ENCODE measurements around the gene MYCBP2.

The MYCBP2 gene

DNA sequence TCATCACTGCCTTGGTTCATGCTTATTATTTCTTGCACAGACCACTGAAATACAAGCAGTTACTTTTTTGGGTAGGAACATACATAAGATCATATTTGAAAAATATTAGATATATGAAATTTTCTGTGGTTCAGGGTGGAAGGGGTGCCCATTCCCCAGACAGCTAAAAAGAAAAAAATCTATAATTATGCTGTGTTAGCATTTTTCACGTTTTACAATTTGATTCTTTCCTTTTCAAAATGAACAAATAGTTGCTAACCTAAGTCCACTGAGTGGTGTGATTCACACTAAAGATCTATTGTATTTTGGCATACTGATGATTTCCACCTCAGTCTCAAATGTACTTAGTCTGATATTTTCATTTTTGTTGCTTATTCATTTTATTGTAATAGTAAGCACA is 233.2 kb downstream of the MYCBP2 start:
- no peak for DNase-seq (ENCODE audit: low spot score)

DNA sequence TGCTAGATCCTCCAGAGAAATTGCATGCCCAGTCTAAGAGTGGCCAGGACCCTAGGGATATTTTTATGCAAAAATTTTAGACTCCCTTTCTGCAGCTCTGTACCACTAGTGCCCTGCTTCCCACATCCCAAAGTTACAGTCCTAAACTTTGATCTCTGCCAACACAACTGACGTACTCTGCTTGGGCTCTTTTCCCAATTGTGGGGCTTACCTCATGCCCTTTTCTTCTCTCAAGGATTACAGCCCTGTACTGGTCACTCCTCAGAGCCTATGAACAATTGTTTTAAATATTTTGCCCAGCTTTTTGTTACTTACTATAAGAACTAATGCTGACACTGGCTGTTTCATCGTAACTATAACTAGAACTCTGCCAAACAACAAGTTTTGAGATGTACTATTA is 242.1 kb downstream of the MYCBP2 start:
- no peak for DNase-seq (ENCODE audit: low spot score)

DNA sequence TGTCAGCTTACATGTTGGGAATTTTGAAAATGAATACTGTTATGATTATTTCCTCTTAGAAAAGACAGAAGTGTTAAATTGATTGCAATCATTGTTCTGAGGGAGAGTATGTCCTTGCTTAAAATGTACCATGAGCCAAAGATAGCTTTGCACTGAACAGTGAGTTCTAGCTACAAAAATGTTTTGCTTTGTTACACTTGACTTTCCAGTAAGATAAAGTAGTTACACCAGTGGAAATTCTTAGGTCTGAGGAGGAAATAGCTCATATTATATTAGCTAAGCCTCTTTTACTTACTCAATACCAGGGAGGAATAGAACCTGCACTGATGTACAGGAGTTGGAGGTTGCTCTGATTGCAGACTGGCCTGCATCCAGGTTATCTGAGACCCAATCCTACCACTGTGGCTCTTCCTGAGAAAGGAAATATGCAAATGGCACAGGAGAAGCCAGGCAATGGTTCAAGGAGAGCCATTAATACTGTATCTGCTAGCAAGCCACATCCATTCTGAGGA is 246.9 kb downstream of the MYCBP2 start:
- no peak for DNase-seq (ENCODE audit: low spot score)

DNA sequence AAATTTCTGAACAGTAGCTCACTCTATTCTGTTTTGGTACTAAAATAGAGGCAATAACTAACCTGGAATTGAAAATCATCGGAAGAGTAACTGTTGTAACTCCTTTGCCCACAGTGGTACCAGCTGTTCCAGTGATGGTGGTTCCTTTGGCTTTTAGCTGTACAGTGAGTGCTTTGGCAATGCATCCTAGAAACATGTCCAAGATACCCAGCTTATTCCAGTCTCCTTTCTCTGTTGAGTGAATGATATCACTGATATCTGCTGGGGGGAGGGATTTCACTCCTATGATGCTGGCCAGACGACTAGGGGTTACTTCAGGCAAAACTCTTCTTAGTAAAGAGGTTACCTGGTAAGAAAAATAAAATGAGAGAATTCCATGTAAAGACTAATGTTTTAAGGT is 259.4 kb downstream of the MYCBP2 start:
- no peak for DNase-seq (ENCODE audit: low spot score)

DNA sequence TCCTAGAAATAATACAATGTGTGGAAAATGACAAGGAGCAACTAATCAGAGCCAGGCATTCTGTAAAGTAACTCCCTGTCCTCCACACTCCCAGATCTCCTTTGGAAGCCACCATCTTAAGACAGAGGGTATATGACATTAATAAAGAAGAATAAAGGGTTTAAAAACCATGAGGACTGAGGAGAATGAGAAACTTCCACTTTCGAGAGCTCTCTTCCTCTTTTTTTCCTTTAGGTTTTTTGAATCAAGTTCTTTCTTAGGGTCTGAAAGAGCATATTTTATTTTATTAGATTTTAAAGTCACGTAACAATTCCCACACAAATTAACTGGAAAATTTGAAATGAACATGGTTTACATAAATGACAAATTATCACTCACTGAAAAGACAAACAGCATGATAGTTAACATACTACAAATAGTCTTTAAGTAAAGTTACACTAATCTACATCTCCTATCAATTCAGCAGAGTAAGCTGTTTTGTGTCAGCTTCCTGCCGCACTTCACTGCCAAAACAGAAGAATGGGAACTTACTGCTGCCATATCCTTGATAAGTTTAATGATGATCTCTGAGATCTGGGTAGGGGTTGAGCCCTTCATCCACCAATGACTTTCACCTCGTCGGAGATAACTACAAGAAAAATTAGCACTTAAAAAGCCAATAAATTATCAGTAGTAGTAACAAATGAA is 261.3 kb downstream of the MYCBP2 start:
- DNase-seq (ENCODE audit: low spot score) = no peak

DNA sequence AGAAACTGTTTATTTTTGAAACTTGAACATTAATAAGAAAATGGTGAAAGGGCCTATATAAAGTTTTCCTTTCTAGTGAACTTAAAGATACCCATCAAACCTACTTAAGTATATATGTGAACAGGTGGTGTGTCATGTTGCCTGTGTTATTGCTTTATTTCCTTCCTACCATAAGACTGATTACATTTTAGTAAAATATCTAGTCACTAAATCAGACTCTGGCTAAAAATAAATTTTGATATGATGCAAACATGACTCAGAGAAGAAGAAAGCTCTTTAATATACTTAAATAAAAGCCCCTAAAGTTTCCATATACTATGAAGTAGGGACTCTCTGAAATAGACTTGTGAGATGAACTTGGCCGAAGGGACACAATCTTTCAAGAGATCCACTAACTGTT is 264.8 kb downstream of the MYCBP2 start:
- no peak for DNase-seq (ENCODE audit: low spot score)

DNA sequence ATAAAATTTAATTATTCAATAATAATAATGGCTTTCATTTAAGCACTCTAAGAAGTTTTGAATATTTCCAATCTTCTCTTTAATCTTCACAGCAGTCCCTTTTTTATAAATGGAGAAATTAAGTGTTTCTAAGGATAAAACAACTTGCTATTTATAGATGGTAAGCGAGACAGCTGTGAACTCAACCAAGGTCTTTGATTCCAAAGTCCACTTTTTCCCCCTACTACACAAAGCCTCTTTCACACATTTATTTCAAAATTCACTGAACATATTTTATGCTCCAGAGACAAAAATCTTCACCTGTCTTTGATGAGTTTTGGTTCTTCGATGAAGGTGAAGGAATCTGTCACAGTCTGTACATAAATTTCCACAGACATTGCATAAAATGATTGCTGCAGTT is 265.5 kb downstream of the MYCBP2 start:
- DNase-seq (ENCODE audit: low spot score) = no peak

DNA sequence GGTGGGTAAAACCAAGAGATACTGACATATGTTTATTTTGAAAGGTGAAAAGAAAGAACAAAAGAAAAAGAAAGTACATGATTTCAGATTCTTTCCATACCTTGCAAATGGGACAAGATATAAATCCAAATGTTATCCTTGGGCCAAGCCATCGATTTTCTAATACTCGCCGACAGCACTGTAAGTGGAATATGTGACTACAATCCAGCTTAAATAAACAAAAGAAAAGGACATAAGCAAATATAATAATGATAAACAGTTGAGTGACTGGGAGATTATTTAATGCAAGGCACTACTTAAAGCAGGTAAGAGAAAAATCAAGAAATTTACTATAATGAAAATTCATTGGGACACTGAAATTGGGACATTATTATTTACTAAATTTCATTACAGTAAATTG is 270.0 kb downstream of the MYCBP2 start:
- no peak for DNase-seq (ENCODE audit: low spot score)

DNA sequence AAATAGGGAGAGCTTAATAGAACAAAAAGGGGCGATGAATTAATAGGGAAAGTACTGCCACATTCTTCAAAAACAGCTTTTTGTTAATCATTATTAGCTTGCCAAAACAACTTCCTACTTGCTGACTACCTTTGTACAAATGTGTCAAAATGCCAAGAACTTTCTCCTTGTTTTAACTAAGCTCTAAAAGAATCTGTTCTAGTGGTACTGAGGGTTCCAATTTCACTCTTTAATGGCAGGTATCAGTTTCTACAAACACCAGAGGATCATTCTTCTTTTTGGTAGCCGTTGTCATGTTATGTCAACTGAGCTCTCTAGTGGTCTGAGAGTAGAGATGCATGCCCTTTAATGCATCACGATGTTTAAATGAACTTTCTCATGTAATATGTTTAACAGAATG is 270.5 kb downstream of the MYCBP2 start:
- DNase-seq (ENCODE audit: low spot score) = no peak

DNA sequence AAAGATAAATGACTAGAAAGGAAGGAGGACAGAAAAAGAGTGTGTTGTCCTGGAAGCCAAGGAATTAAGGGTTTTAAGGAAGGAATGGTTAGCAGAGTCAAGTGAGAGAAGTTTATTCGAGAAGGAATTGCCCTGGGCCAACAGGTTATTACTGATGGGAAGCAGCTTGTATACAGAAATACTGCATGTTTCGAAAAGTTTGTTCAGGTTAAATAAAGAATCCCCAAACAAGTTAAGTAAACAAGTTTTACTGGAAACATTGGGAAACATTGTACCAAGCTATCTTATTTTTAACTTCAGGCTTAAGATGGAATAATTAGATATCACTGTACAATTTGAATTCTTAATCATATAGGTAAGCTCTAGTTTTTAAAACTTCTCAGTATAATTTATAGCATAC is 271.7 kb downstream of the MYCBP2 start:
- no peak for DNase-seq (ENCODE audit: low spot score)

DNA sequence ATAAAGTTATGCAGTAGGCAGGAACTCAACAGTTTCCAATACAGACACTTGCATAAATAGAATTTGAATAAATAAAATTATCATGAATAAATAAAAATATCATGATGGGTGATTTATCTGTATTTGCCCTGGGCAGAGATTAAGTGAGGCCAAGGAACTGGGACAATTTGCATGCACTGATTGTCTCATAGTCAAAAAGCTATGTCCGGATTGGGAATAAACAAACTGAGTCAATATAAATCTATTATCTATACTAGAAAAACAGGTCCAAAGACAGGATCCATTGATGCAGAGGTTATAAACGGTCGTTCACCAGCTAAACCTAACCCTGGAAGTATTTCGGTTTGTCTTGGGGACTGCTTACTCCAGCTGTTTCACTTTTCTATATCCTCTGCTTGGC is 273.7 kb downstream of the MYCBP2 start:
- no peak for DNase-seq (ENCODE audit: low spot score)

DNA sequence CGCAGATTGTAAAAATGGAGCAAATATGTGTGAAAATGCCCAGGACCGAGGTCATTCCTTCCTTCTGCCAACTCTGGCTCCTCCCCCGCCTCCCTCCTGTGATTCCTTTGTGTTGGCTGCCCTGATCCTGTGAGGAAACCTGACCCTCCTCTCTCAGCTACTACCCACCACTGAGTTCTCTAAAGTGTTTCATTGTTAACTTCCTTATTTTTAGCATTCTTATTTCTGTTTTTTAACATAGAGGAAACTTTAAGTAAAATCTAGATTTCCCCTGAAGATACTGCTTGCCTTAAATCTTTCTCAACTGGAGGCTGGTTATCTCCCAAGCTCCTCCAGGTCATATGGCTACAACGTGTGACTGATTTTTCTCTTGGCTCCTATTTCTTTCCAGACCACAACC is 278.2 kb downstream of the MYCBP2 start:
- peak; percentile 67 for DNase-seq (ENCODE audit: low spot score)

DNA sequence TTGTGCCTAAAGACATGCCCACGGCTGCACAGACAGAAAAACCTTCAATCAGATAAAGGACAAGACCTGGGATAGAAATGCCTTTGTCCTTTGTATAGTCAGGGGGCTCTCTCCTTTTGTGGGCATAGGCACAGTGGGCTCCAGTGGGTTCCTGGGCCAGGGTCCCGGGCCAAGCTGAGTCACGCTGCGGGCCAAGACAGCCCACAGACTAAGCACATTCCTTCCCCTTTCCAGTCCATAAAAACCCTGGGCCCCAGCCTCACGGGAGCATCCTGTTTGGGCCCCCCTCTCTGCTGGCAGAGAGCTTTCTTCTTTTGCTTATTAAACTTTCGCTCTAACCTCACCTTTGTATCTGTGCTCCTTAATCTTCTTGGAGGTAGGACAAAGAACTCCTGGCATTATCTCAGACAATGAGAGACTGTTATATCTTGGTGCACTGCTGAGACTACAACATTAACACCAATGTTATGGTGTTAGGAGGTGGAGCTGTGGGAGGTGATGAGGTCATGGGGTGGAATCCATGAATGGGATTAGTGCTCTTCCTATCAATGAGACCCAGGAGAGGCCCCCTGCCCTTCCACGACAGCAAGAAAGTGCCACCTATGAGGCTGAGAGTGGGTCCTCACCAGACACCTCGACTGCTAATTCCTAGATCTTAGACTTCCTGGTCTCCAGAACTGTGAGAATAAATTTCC is 279.1 kb downstream of the MYCBP2 start:
- no peak for DNase-seq (ENCODE audit: low spot score)

DNA sequence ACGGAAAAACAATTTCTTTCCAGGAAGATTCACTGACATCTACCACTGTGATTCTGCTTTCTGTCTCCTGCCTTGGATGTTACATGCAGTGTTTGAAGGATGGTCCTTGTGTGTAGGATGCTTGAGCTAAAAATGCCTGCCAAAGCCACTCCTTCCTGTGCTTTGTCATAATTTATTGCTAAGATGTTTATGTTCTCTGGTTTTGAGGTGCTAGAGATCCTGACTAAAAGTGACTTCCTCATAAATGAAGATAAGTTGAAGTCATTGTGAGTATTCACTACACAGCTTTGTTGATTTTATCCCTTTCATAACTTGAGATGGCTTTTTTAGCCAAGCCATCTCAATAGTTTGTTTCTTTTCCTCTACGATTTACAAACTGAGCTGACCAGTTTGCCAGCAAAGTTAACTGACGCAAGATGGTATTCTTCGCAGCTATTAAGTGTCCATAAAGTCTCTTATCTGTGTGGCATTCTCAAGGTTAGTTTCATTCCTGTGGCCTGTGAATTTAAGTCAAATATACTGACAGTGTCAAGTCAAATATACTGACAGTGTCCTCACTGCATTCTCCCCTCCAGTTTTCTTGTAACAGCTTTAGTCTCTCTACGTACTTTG is 284.2 kb downstream of the MYCBP2 start:
- no peak for DNase-seq (ENCODE audit: low spot score)

DNA sequence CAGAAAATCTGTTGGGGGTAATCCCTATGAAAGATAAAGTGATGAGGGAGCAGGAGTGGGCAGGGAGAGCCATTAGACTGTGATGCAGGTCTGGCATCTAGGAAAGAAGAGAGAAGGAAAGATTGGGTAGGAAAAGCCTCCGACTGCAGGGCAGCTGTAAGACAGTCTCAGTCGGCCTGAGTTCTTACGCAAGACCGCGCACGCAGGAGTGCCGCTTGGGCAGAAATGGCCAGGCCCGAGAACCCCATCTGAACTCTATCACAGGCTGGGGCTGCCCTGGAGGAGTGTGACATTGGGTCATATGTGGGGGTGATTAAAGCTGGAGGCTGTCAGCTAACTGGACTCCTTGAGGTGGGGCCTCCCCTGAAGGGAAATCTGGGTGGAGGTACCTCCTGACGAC is 286.1 kb downstream of the MYCBP2 start:
- no peak for DNase-seq (ENCODE audit: low spot score)

DNA sequence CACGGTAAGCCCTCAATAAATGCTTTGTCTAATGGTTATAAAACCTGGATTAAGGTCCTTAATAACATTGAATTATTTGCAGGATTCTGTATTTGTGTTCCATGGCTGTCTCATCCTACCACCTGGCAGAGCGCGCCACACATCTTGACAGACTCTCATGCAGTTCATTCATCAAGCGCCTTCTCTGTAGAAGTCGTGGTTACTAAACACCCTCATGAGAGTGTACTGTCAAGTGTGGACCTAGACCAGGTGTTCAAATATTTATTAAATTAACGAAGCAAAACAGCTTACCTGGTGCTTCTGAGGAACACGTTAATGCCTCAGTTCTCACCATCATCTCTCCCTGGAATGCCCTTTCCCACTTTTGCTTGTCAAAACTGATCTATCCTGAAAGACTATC is 286.8 kb downstream of the MYCBP2 start:
- DNase-seq (ENCODE audit: low spot score) = no peak

DNA sequence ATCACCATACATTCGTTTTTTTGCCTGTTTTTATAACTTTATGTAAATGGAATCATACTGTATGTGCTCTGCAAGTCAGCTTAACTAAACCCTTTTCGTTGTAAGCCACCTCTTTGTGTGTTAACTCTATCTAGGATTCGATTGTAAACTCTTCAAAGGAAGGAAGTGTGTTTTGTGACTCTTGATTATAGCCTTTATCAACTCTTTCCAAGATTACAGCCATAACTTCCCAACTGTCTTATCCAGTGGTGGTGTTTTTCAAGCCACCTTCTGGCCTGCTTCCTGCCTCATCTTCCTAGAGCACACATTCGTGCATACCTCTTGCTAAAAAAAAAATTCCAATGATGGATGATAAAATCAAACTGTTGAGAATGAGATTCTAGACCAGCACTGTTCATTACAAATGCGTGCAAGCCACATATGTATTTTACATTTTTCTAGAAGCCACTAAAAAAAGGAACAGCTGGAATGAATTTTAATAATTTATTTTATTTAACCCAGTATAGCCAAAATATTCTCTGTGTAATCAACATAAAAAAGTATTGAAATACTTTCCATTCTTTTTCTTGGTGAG is 287.9 kb downstream of the MYCBP2 start:
- no peak for DNase-seq (ENCODE audit: low spot score)

DNA sequence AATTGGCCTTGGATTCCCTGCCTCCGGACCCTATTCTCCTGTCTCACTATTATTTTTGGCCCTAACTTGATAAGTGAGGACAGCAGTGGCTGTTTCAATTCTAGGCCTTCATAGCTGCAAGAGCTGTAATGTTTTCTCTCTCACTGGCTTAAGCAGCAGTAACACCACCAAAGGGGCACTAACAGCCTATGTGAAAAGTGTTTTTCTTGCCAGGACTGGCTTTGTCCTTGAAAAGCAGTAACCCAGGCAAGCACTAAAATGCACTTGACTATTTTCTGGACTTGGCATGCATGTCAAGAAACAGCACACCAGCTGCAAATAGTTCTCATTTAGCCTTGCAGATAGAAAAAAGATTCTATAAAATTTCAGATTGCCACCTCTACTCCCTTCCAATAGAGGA is 290.6 kb downstream of the MYCBP2 start:
- DNase-seq (ENCODE audit: low spot score) = no peak

DNA sequence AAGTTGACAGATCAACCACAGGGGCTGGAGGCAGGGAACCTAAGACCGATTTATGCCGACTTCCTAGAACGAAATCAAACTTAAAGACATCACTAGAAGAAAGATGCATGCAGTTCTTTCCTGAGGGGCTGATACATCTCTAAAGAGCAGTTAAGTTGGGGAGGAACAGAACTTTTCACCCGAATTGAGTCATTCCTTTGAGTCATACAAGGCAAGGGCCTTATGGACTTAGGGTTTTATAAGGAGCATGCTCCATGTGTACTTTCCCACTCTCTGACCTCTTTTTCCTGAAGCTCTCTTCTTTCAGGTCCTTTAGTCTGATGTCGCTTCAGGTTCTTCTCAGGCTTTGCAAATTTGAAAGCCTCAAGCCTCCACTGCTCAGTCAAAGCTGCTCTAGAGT is 292.0 kb downstream of the MYCBP2 start:
- DNase-seq (ENCODE audit: low spot score) = no peak

DNA sequence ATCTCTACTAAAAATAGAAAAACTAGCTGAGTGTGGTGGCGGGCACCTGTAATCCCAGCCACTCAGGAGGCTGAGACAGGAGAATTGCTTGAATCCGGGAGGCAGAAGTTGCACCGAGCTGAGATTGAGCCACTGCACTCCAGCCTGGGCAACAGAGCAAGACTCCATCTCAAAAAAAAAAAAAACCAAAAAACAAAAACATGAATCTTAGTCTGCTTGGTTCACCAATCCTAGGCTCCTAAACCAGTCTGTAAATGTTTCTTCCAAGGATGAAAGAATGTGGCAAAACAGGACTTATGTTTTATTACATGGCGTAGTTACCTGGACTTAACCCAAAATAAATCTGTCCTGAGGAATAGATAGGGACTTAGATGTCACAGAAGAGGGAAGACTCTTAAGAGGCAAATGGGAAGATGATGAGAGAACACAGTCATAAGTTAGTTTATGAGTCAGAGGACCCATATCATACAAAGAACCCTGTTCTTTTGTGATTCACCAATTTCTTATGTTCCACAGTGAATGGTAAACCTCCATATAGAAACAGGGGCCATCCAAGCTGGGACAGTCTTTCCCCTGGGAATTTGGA is 293.1 kb downstream of the MYCBP2 start:
- no peak for DNase-seq (ENCODE audit: low spot score)

DNA sequence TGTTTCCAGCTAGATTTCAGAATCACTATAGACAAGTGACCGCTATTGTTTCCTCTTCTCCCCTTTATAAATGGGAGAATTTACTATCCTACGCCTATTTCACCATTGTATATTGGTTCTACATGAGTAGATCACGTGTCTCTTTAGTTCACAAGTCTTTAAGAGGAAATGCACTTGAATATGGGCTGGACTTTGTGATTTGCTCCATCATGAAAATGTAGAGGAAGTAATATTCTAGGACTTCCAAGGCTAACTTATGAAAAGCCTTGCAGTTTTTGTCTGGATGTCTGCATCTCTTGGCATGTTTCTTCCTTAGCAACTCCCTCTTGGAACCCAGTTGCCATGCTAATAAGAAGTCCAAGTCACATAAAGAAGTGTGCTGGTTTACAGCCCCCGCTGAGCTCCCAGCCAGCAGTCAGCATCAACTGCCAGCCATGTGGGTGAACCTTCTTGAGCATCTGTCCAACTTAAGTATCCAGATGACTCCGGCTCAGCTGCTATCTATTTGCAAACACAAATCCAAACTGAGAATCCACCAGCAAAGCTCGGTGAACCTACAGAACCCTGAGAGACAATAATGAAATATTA is 295.1 kb downstream of the MYCBP2 start:
- no peak for DNase-seq (ENCODE audit: low spot score)

DNA sequence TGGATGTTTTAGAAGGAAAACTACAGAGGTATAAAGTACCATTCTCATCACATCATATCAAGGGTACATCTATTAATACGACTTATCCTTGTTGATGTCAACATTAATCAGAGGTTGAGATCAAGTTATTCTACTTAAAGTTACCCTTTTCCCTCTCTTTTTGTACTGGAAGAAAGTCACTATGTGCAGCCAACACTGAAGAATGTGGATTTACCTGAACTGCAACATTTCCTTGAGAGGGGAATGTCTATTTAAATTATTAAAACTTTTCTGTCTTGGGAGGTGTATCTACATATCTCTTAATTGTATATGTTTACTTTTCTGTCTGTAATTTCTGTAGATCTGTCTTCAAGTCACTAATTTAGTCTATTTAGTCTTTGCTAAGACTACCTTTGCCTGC is 297.5 kb downstream of the MYCBP2 start:
- DNase-seq (ENCODE audit: low spot score) = no peak

Measured in iPS-NIHi11 (cell line).